Osteoblast (primary cell): ENCODE data around the gene ACSM3. TPM values are rescaled to one million over a fixed set of nuclear protein-coding genes. Genes with fewer than 3 reads are reported as not detected.

Experiments used
- DNase-seq: peaks from one replicate; pipeline ENCODE4 v3.0.0; 2011; ENCODE audit warnings: low spot score, mixed read lengths; ENCODE audit not compliant: insufficient read length; ENCODE audit errors: missing footprints
- H2AFZ ChIP-seq: 2 replicates; pipeline ENCODE4 v1.6.0; 2011; ENCODE audit warnings: mild to moderate bottlenecking, low read length
- H3K27ac ChIP-seq: 2 replicates; pipeline ENCODE4 v1.5.1; 2011; ENCODE audit warnings: mild to moderate bottlenecking, low read depth, low read length, moderate library complexity
- H3K27me3 ChIP-seq: 2 replicates; pipeline ENCODE4 v1.6.0; 2012; ENCODE audit warnings: mild to moderate bottlenecking, control low read depth, inconsistent platforms, low read length, moderate library complexity; ENCODE audit not compliant: insufficient read depth
- H3K36me3 ChIP-seq: 2 replicates; pipeline ENCODE4 v1.5.1; 2011; ENCODE audit warnings: mild to moderate bottlenecking, low read length, control low read depth, moderate library complexity; ENCODE audit not compliant: insufficient read depth
- H3K4me1 ChIP-seq: 2 replicates; pipeline ENCODE4 v1.5.1; 2011; ENCODE audit warnings: mild to moderate bottlenecking, low read length, control low read depth, moderate library complexity; ENCODE audit not compliant: insufficient read depth
- H3K4me2 ChIP-seq: 2 replicates; pipeline ENCODE4 v1.6.0; 2011; ENCODE audit warnings: mild to moderate bottlenecking, low read length; ENCODE audit not compliant: insufficient read depth
- H3K4me3 ChIP-seq: fragments of 200-600 bp; sonication (generic); 3 replicates; pipeline ENCODE4 v1.5.1; 2012; ENCODE audit warnings: mild to moderate bottlenecking, low read length, inconsistent platforms; ENCODE audit not compliant: insufficient read depth
- H3K79me2 ChIP-seq: 2 replicates; pipeline ENCODE4 v1.6.0; 2012; ENCODE audit warnings: mild to moderate bottlenecking, low read length, control low read depth, inconsistent platforms; ENCODE audit not compliant: insufficient read depth
- H3K9me3 ChIP-seq: 2 replicates; pipeline ENCODE4 v1.5.1; 2011; ENCODE audit warnings: low read depth, low read length, control low read depth
- H4K20me1 ChIP-seq: 2 replicates; pipeline ENCODE4 v1.6.0; 2012; ENCODE audit warnings: mild to moderate bottlenecking, low read length, control low read depth; ENCODE audit not compliant: insufficient read depth
- CTCF ChIP-seq: IDR thresholded peaks from 2 replicates; pipeline ENCODE4 v1.5.1; 2011; ENCODE audit warnings: mild to moderate bottlenecking, low read depth, low read length, moderate library complexity; ENCODE audit errors: extremely low read depth
- total RNA-seq: library from RNA; depleted of rRNA; stranded (reverse); fragments of >200 nt; gene quantifications from 2 replicates; pipeline ENCODE4 v1.2.3, GENCODE V29; 2012

Gene ACSM3
- total RNA-seq, 1 donor: 1.1 TPM

DNA sequence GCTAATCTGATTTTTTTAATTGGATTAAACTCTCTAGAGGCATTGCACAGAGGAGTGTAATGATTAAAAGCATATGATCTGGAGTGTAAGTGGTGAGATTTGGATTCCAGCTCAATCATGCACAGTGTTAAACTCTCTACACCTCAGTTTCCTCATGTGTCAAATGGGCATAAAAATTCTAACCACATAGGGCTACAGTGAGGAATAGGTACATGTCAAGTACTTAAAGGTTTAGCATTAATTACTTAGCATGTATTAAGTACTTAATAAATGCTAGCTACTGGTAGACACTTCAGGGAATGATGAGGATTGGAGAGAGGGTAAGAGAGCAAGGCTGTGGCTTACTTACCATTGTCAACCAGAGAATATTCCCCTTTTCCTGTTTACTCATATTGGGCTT, 25.3 kb downstream of the ACSM3 start:
- no peak for DNase-seq
- Histone ChIP-seq H2AFZ (no peak overlapping the region), H3K4me2 (no peak overlapping the region), H3K36me3 (no peaks in the 10 kb centered on the region), H3K4me3 (no peak overlapping the region), H3K27me3 (no peaks in the 10 kb centered on the region), H4K20me1 (no peaks in the 10 kb centered on the region), H3K27ac (no peak overlapping the region), H3K9me3 (no peaks in the 10 kb centered on the region), H3K4me1 (peaks cover 10% of the 10 kb centered on the region), H3K79me2 (no peaks in the 10 kb centered on the region)
- TF ChIP-seq CTCF: no peak

- peak overlapping the region; percentile 19 for H3K4me2 ChIP-seq
- no peaks in the 10 kb centered on the region for H4K20me1 ChIP-seq
- no peak overlapping the region for H3K27ac ChIP-seq
- H3K4me1 ChIP-seq: peaks cover 10% of the 10 kb centered on the region
- no peak for DNase-seq
- no peaks in the 10 kb centered on the region for H3K79me2 ChIP-seq
- H3K27me3 ChIP-seq: no peaks in the 10 kb centered on the region
- no peak for TF ChIP-seq CTCF
- no peaks in the 10 kb centered on the region for H3K9me3 ChIP-seq
- no peak overlapping the region for H3K4me3 ChIP-seq
- peak overlapping the region; percentile 75 for H2AFZ ChIP-seq
- H3K36me3 ChIP-seq: no peaks in the 10 kb centered on the region
Observed at GRCh38 chr16:20791923-20792612, 28.3 kb downstream of the ACSM3 start.

GRCh38 chr16:20798364-20798763, 34.5 kb downstream of the ACSM3 start:
- Histone ChIP-seq H3K36me3 (peaks cover 24% of the 10 kb centered on the region), H3K27ac (no peak overlapping the region), H3K4me2 (no peak overlapping the region), H3K9me3 (no peaks in the 10 kb centered on the region), H2AFZ (no peak overlapping the region), H3K4me3 (no peak overlapping the region), H3K27me3 (no peaks in the 10 kb centered on the region), H4K20me1 (no peaks in the 10 kb centered on the region), H3K4me1 (peaks cover 5% of the 10 kb centered on the region), H3K79me2 (no peaks in the 10 kb centered on the region)
- TF ChIP-seq CTCF: no peak
- DNase-seq: no peak

DNA sequence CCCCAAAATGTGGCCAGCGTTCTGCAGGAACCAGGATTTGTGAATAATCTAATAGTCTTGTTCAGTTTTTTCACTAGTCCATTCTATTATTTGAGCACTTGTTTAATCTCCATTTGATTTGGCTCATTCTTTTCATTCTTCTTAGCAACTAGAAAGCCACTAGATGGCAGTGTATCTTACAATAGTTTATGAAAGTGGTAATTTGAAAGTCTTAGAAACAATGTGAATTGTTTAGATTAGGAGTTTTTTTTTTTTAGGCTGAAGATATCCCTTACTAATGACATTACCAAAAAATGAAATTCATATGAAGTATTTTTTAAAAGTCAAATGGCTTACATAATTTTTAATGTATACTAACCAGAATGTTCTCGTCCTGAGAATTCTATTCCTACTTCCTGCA, 35.8 kb downstream of the ACSM3 start:
- H3K4me1 ChIP-seq: peaks cover 12% of the 10 kb centered on the region
- H3K27ac ChIP-seq: no peak overlapping the region
- no peak overlapping the region for H3K4me3 ChIP-seq
- no peaks in the 10 kb centered on the region for H4K20me1 ChIP-seq
- no peaks in the 10 kb centered on the region for H3K9me3 ChIP-seq
- no peaks in the 10 kb centered on the region for H3K27me3 ChIP-seq
- no peak overlapping the region for H3K4me2 ChIP-seq
- H3K79me2 ChIP-seq: no peaks in the 10 kb centered on the region
- no peak for DNase-seq
- peak; percentile 55 for TF ChIP-seq CTCF
- H2AFZ ChIP-seq: no peak overlapping the region
- peaks cover 24% of the 10 kb centered on the region for H3K36me3 ChIP-seq
